K562 (cell line): ENCODE measurements around the gene GPN1. TPM values are rescaled to one million over a fixed set of nuclear protein-coding genes. Genes with fewer than 3 reads are reported as not detected.

Source experiments
- BDP1 ChIP-seq: IDR thresholded peaks from 3 replicates; pipeline ENCODE4 v1.6.1; 2011; ENCODE audit not compliant: insufficient read length, insufficient read depth
- CREB1 ChIP-seq, 2 experiments: sonication (generic) in 1 of 2; formaldehyde crosslinking in 1 of 2; IDR thresholded peaks; 2 replicates each; pipeline versions ENCODE4 v1.6.1 to v1.8.0; 2012 to 2022; ENCODE audit warnings: inconsistent platforms in 1 of 2, mild to moderate bottlenecking in 1 of 2, missing genetic modification reagents in 1 of 2, moderate library complexity in 1 of 2
- CREM ChIP-seq: IDR thresholded peaks from 2 replicates; pipeline ENCODE4 v1.6.1; 2014; ENCODE audit warnings: antibody characterized with exemption, low read depth
- DACH1 ChIP-seq: fragments of 450-650 bp; IDR thresholded peaks from 2 replicates; pipeline ENCODE4 v1.6.1; 2018; ENCODE audit not compliant: partially characterized antibody
- DPF2 ChIP-seq: fragments of 450-650 bp; IDR thresholded peaks from 2 replicates; pipeline ENCODE4 v1.6.1; 2016
- MBD1 ChIP-seq: fragments of 250-450 bp; sonication (Bioruptor Pico); IDR thresholded peaks from 2 replicates; pipeline ENCODE4 v1.8.0; 2022; ENCODE audit warnings: inconsistent platforms
- POLR2AphosphoS2 ChIP-seq: IDR thresholded peaks from 2 replicates; pipeline ENCODE4 v1.6.1; 2012; ENCODE audit warnings: low read length, improper control_type of control experiment
- SMARCE1 ChIP-seq: fragments of 450-650 bp; IDR thresholded peaks from 2 replicates; pipeline ENCODE4 v1.7.1; 2016; ENCODE audit warnings: mild to moderate bottlenecking
- SP1 ChIP-seq: sonication (generic); formaldehyde crosslinking; IDR thresholded peaks from 2 replicates; pipeline ENCODE4 v1.8.1; 2022; ENCODE audit warnings: mild to moderate bottlenecking, missing genetic modification reagents
- SRF ChIP-seq, 2 experiments: fragments of 250-450, 450-650 bp in 1 of 2; sonication (Bioruptor Pico) in 1 of 2; sonication (generic) in 1 of 2; formaldehyde crosslinking; IDR thresholded peaks; 2 replicates each; pipeline versions ENCODE4 v1.5.0 to v1.5.1; 2020 to 2022; ENCODE audit warnings: mild to moderate bottlenecking in 1 of 2, missing genetic modification reagents in 1 of 2
- YBX1 ChIP-seq: fragments of 450-650 bp; IDR thresholded peaks from 2 replicates; pipeline ENCODE4 v1.7.1; 2016; ENCODE audit warnings: mild to moderate bottlenecking
- ZBTB11 ChIP-seq, 3 experiments: fragments of 200-800 bp in 1 of 3; fragments of 250-450 bp in 1 of 3; fragments of 450-650 bp in 1 of 3; sonication (Bioruptor Pico) in 1 of 3; sonication (Bioruptor generic) in 1 of 3; formaldehyde crosslinking in 1 of 3; IDR thresholded peaks; 2 replicates each; pipeline versions ENCODE4 v1.6.1 to v1.8.0; 2016 to 2022; ENCODE audit warnings: mild to moderate bottlenecking in 2 of 3, missing genetic modification characterization in 2 of 3, missing compliant biosample characterization in 1 of 3, moderate library complexity in 1 of 3
- polyA plus RNA-seq, 8 experiments: library from polyadenylated mRNA; depleted of rRNA in 4 of 8; stranded (reverse) in 5 of 8; unstranded in 3 of 8; fragments of >200 nt; fragmentation: Nextera tagmentation in 2 of 8; fragmentation: Illumina TruSeq in 1 of 8; extraction: Ambion mirVana in 2 of 8; extraction: Trizol in 1 of 8; gene quantifications; 2 replicates each; pipeline versions ENCODE4 v1.2.1 to v1.2.3, GENCODE V29; 2011 to 2014; ENCODE audit warnings: inconsistent platforms in 1 of 8, missing spikeins in 1 of 8
- total RNA-seq, 7 experiments: library from RNA; depleted of rRNA in 6 of 7; stranded (reverse); fragments of >200 nt in 6 of 7; fragmentation: Illumina TruSeq in 2 of 7; extraction: Trizol in 2 of 7; gene quantifications; 2 replicates each; pipeline versions ENCODE4 v1.2.1 to v1.2.3, GENCODE V29; 2011 to 2021; ENCODE audit warnings: low replicate concordance in 1 of 7
- TF ChIP-seq, protein P1 (sequence below): fragments of 200-800 bp; sonication (Bioruptor generic); IDR thresholded peaks from 2 replicates; pipeline ENCODE4 v1.6.1; 2016; ENCODE audit warnings: missing genetic modification characterization, missing compliant biosample characterization
- TF ChIP-seq, protein P2 (sequence below): fragments of 250-450 bp; sonication (Bioruptor Pico); IDR thresholded peaks from 2 replicates; pipeline ENCODE4 v1.4.0; 2020; ENCODE audit warnings: mild to moderate bottlenecking, moderate library complexity

The GPN1 gene
- total and polyA plus RNA-seq, 9 of the 15 experiments (the other 6 are each of a cell fraction or from before 2014, with no cell fraction given) = 23.4 to 171 (median 48.2) TPM

DNA sequence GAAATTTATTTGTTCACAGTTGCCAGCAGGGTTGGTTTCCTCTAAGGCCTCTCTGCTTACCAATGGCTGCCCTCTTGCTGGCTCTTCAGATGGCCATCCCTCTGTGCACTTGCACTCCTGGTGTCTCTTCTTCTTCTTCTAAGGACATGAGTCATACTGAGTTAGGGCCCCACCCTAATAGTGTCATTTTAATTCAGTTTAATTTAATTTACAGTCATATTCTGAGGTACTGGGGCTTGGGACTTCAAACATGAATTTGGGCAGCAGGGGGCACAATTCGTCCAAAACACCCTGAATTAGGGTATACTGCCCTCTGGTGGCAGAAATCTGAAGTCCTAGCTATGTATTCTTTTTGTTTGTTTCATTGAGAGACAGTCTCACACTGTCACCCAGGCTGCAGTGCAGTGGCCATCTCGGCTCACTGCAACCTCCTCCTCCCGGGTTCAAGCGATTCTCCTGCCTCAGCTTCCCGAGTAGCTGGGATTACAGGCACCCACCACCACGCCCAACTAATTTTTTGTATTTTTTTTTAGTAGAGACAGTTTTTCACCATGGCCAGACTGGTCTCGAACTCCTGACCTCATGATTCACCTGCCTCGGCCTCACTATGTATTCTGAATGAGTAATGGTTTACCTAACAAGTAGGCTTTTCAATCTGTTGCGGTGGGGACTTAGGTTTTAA is 54.7 kb downstream of the GPN1 start (continued):
- TF ChIP-seq SP1 (CRISPR knock-in tag) (0 out of 2 replicates have a peak, but pooled peaks have one; percentile 51), DACH1 (no peak), CREM (peak; percentile 43; the same call in 1 of the 2 replicates), SMARCE1 (no peak), YBX1 (no peak), POLR2AphosphoS2 (no peak), CREB1 (IDR thresholded peaks at IDR 0.05) (no peak), CREB1 (CRISPR knock-in tag; IDR thresholded peaks at IDR 0.05) (no peak), MBD1 (CRISPR knock-in tag) (no peak), BDP1 (no peak), DPF2 (no peak), ZBTB11 (CRISPR knock-in tag; IDR thresholded peaks at IDR 0.05) (0 out of 6 replicates have a peak, but pooled peaks of 1 of the 3 experiments have one; percentile 40), SRF (CRISPR knock-in tag; IDR thresholded peaks at IDR 0.05) (no peak)
- TF ChIP-seq, protein P1, sequence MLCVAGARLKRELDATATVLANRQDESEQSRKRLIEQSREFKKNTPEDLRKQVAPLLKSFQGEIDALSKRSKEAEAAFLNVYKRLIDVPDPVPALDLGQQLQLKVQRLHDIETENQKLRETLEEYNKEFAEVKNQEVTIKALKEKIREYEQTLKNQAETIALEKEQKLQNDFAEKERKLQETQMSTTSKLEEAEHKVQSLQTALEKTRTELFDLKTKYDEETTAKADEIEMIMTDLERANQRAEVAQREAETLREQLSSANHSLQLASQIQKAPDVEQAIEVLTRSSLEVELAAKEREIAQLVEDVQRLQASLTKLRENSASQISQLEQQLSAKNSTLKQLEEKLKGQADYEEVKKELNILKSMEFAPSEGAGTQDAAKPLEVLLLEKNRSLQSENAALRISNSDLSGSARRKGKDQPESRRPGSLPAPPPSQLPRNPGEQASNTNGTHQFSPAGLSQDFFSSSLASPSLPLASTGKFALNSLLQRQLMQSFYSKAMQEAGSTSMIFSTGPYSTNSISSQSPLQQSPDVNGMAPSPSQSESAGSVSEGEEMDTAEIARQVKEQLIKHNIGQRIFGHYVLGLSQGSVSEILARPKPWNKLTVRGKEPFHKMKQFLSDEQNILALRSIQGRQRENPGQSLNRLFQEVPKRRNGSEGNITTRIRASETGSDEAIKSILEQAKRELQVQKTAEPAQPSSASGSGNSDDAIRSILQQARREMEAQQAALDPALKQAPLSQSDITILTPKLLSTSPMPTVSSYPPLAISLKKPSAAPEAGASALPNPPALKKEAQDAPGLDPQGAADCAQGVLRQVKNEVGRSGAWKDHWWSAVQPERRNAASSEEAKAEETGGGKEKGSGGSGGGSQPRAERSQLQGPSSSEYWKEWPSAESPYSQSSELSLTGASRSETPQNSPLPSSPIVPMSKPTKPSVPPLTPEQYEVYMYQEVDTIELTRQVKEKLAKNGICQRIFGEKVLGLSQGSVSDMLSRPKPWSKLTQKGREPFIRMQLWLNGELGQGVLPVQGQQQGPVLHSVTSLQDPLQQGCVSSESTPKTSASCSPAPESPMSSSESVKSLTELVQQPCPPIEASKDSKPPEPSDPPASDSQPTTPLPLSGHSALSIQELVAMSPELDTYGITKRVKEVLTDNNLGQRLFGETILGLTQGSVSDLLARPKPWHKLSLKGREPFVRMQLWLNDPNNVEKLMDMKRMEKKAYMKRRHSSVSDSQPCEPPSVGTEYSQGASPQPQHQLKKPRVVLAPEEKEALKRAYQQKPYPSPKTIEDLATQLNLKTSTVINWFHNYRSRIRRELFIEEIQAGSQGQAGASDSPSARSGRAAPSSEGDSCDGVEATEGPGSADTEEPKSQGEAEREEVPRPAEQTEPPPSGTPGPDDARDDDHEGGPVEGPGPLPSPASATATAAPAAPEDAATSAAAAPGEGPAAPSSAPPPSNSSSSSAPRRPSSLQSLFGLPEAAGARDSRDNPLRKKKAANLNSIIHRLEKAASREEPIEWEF (CRISPR knock-in tag) = no peak
- TF ChIP-seq, protein P2, sequence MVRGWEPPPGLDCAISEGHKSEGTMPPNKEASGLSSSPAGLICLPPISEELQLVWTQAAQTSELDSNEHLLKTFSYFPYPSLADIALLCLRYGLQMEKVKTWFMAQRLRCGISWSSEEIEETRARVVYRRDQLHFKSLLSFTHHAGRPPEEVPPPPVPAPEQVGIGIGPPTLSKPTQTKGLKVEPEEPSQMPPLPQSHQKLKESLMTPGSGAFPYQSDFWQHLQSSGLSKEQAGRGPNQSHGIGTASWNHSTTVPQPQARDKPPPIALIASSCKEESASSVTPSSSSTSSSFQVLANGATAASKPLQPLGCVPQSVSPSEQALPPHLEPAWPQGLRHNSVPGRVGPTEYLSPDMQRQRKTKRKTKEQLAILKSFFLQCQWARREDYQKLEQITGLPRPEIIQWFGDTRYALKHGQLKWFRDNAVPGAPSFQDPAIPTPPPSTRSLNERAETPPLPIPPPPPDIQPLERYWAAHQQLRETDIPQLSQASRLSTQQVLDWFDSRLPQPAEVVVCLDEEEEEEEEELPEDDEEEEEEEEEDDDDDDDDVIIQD (CRISPR knock-in tag) = no peak
